A673 (cell line): ENCODE measurements around the gene TUSC7.

Experiments
- CTCF ChIP-seq: fragments of 300-800, 200-600 bp; sonication (generic); conservative IDR thresholded peaks from 2 replicates; pipeline ENCODE4 v1.5.1; 2017; ENCODE audit warnings: low read depth, mild to moderate bottlenecking, antibody characterized with exemption, low read length, moderate library complexity, mixed read lengths
- EZH2 ChIP-seq: fragments of 200-600 bp; sonication (generic); IDR thresholded peaks from 2 replicates; pipeline ENCODE4 v1.6.1; 2017; ENCODE audit warnings: borderline replicate concordance, low read depth, mild to moderate bottlenecking, mixed read lengths, antibody characterized with exemption, low read length; ENCODE audit not compliant: poor library complexity, severe bottlenecking

GRCh38 chr3:116743062-116743461 is 33.5 kb downstream of the TUSC7 start:
- TF ChIP-seq CTCF (no peak), EZH2 (no peak)
